MG63 (cell line): ENCODE results near the gene USP48. TPM values are rescaled to one million over a fixed set of nuclear protein-coding genes. Genes with fewer than 3 reads are reported as not detected.

ENCODE experiments used
- DNase-seq: peaks from one replicate; pipeline ENCODE4 v3.0.0-alpha.2; 2020
- H3K27me3 ChIP-seq: fragments of 250-450 bp; sonication (Bioruptor Pico); 2 replicates; pipeline ENCODE4 v1.5.1; 2020; ENCODE audit warnings: mild to moderate bottlenecking, moderate library complexity
- H3K36me3 ChIP-seq: fragments of 250-450 bp; sonication (Bioruptor Pico); 2 replicates; pipeline ENCODE4 v1.5.1; 2020; ENCODE audit warnings: mild to moderate bottlenecking, moderate library complexity
- H3K4me3 ChIP-seq: fragments of 250-450 bp; sonication (Bioruptor Pico); 2 replicates; pipeline ENCODE4 v1.5.1; 2020; ENCODE audit warnings: mild to moderate bottlenecking, moderate library complexity
- H3K9me3 ChIP-seq: fragments of 250-450 bp; sonication (Bioruptor Pico); 2 replicates; pipeline ENCODE4 v1.5.1; 2020; ENCODE audit warnings: mild to moderate bottlenecking, moderate library complexity
- total RNA-seq: library from RNA; depleted of rRNA; stranded (reverse); fragments of >200 nt; shearing (Covaris generic); gene quantifications from 2 replicates; pipeline ENCODE4 v1.2.3, GENCODE V29; 2014; ENCODE audit warnings: low replicate concordance

The USP48 gene
- total RNA-seq, 1 experiment from 2014 or later, result 18.7 TPM

DNA sequence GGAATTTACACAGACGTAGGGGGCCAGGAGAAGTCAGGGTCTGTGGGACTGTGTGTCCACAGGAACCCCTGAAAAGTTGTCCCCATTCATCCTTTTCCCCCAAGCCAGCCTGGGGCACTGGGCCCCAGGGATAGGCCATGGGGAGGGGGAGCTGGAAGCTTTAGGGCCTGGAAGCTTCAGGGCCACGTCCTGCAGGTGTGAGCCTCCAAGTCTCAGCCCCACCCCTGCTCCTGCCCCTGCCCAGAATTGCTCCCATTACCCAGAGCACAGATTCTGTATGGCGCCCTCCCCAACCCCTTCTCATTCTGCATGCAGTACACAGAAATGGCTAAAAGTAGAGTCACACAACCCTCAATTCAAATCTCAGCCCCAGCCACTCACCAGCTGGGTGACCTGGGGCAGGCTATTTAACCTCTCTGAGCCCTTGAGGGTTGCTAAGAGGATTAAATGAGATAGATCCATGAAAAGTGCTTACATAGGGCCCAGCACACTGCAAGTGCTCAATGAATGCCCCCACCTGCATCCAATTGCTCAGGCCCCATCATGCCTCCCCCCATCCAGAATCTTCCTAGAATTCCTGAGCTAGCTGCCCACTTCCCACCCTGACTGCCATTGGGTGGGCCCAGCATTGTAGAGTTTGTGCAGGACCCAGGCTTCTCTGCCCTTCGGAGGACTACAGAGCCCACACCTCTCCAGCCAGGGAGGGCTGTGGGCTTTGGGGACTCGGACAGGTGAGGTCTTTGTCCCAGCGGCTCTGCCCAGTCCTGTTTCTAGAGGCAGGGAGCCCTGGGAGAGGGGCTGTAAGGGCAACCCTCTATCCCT lies 120.3 kb downstream of the USP48 start:
- Histone ChIP-seq H3K9me3 (no peaks in the 10 kb centered on the region), H3K27me3 (peaks cover 12% of the 10 kb centered on the region), H3K36me3 (no peaks in the 10 kb centered on the region), H3K4me3 (no peak overlapping the region)
- no peak for DNase-seq

DNA sequence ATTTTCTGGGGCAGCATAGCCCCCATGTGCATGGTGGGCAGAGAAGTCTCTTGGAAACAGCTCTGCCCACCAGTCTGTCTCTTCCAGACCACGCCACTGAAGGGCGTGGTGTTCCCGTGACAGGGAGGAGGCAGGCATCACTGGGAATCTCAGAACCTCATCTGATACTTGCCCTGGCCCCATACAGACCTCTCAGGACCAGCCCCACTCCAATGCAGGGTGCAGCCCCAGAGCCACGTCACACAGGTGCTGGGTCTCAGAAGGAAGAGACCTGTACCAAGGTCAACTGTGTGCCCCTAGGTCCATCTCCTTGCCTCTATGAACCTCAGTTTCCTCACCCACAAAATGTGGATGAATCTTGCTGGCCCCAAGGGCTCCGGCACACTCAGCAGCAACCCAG lies 121.1 kb downstream of the USP48 start:
- no peaks in the 10 kb centered on the region for H3K36me3 ChIP-seq
- no peaks in the 10 kb centered on the region for H3K9me3 ChIP-seq
- H3K27me3 ChIP-seq, result peaks cover 12% of the 10 kb centered on the region
- no peak for DNase-seq
- no peak overlapping the region for H3K4me3 ChIP-seq

DNA sequence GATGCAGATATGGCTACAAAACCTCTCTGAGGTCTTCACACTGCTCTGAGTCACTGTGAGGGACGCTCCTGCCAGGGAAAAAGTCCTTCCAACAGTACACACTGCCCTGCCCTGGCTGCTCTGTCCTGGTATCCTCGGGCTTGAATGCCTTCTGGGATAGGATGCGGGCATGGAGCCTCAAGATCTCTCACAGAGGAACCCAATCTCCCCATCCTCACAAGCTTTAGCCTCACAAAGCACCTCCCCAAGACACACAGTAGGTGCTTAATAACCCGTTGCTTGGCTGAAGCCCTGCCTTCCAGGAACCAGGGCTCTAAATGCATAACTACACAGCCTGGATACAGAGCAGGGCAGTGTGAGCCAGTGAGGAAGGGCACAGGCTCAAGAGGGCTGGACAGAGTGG lies 123.0 kb downstream of the USP48 start:
- no peak for DNase-seq
- Histone ChIP-seq H3K27me3 (peaks cover 12% of the 10 kb centered on the region), H3K36me3 (no peaks in the 10 kb centered on the region), H3K9me3 (no peaks in the 10 kb centered on the region), H3K4me3 (no peak overlapping the region)

DNA sequence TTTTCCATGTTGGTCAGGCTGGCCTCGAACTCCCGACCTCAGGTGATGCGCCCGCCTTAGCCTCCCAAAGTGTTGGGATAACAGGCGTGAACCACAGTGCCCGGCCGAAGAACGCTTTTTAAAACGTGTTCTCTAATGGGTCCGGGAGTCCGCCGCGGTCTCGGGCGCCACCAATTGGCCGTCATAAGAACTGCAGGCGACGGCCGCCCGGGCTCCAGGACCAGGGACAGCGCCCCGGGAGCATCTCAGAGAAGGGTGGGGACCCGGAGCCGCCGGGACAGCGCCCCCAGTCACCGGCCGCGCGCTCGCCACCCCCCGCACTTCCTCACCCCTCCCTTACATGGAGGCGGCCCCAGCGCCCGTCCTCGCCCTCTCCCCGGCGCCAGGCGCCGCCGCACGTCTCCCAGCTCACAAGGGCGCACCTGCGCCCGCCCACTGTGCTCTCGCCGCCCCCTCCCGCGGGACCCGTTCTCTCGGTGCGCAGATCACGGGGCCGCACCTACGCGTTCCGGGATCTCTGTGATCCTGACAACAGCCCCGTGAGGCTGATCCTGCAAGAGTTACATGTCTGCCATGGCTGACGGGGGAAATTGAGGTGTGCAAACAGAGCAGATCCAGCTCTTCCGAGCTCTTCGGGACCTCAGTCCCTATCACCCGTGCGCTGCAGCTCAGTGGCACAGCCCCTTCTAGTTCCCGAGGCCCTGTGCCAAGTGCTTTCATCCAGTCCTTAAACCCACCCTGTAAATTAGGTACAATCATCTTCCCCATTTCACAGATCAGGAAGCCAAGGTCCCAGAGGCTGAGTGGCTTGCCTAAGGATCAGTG lies 123.6 kb downstream of the USP48 start:
- no peaks in the 10 kb centered on the region for H3K36me3 ChIP-seq
- no peak overlapping the region for H3K4me3 ChIP-seq
- DNase-seq, result peak; percentile 58
- peaks cover 12% of the 10 kb centered on the region for H3K27me3 ChIP-seq
- no peaks in the 10 kb centered on the region for H3K9me3 ChIP-seq

DNA sequence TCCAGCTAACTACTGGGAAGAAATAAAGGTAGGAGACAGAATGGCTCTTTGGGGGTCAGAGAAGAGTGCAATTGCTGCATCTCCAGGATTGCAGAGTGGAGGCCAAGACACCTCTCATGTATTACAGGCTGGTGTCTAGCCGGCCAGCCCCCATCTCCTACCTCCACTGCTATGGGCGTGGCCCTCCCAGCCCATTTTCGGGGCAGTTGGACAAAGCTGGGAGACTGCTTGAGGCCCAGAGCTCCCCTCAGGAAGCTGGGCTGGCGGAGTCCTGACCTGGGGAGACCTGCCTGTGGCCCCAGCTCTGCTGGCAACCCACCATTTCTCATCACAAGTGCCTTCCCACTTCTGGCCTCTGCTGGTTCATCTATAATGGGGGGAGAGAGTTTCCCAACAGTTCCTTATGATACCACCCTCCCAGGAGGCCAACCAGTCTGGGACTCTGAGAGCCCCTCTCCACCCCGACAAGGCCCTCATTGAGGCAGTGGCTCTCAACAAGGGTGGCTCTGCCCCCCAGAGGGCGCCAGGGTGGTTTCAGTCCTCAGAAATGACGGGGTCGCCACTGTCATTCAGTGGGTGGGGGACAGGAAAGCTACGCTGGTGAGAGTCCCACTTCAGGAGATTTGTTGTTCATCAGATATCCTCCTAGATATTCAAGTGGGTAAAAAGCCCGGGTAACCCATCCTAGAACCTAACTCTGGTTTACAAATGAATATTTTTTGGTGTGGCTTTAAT lies 125.3 kb downstream of the USP48 start:
- no peak overlapping the region for H3K4me3 ChIP-seq
- no peak for DNase-seq

DNA sequence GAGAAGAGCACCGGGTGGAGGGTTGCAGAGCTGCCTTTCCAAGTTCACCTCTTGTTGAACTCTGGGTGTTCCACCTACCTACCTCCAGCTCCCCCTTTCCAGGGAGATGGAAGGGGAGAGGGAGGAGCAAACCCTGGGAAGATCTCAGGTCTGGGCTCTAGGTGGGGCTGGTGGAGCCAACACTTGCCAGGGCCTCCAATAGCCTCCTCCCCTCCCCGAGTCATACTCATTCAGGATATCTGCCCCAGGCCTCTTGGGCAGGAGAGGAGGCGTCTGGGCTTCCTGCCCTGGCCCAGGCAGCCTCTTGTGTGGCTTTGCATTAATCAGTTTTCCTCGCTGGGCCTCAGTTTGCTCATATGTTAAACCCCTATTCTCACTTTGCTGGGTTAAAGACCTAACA lies 127.2 kb downstream of the USP48 start:
- peaks cover 12% of the 10 kb centered on the region for H3K27me3 ChIP-seq
- no peaks in the 10 kb centered on the region for H3K9me3 ChIP-seq
- H3K4me3 ChIP-seq, result no peak overlapping the region
- no peaks in the 10 kb centered on the region for H3K36me3 ChIP-seq
- DNase-seq, result peak; percentile 52

More for the DNA sequence above, 125.3 kb downstream of the USP48 start:
- no peaks in the 10 kb centered on the region for H3K9me3 ChIP-seq
- peaks cover 12% of the 10 kb centered on the region for H3K27me3 ChIP-seq
- no peaks in the 10 kb centered on the region for H3K36me3 ChIP-seq

DNA sequence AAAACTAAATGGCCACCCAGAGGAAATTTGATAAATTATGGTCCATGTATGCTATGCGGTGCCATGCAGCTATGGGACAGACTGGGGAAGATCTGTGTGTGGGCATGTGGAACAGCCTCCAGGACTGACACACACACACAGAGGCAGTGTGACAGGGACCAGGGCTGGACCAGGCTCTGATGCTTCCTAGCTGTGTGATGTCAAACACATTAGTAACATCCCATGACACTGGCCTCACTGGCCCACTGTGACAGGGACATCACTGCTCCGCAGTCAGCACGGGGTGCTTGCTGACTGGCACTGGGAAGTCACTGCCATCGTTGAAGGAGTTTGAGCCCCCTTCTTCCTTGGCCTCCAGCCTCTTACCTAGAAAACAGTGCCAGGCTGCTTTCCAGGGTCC lies 127.7 kb downstream of the USP48 start:
- Histone ChIP-seq H3K27me3 (peaks cover 10% of the 10 kb centered on the region), H3K36me3 (no peaks in the 10 kb centered on the region), H3K4me3 (no peak overlapping the region), H3K9me3 (no peaks in the 10 kb centered on the region)
- no peak for DNase-seq

DNA sequence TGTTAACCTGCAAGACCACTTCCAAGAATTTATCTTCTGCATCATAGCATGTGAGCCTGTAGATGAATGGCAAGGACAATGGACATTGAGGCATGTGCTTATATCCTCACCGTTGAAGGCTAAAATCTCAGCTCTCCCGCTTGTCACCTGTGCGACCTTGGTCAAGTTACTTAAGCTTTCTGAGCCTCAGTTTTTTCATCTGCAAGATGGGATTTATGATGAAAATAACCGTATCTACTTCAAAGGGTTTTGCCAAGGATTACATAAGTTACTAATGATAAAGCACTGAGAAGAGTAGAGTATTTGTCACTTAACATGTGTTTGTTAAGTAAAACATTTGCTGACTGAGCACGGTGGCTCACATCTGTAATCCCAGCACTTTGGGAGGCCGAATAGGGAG lies 128.7 kb downstream of the USP48 start:
- Histone ChIP-seq H3K9me3 (no peaks in the 10 kb centered on the region), H3K4me3 (no peak overlapping the region), H3K36me3 (no peaks in the 10 kb centered on the region), H3K27me3 (no peaks in the 10 kb centered on the region; the same call in 1 of the 2 replicates)
- DNase-seq, result no peak

DNA sequence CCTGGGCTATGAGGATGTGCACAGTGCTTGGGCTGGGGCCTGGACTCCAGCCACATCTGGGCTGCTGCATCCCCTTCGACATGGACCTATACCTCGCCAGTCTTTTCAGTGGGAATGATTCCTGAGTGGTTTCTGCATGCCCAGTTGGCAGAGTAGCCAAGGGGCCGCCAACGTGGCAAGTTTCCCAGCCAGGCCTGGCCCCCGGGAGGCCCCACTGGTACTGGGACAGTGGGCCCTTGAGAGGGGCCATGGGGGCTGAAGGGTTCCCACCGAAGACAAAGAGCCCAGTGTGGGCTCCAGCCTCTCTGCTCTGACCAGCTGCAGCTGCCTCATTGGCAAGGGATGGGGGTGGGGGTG lies 129.2 kb downstream of the USP48 start:
- Histone ChIP-seq H3K36me3 (no peaks in the 10 kb centered on the region), H3K4me3 (no peak overlapping the region), H3K9me3 (no peaks in the 10 kb centered on the region), H3K27me3 (no peaks in the 10 kb centered on the region)
- no peak for DNase-seq

DNA sequence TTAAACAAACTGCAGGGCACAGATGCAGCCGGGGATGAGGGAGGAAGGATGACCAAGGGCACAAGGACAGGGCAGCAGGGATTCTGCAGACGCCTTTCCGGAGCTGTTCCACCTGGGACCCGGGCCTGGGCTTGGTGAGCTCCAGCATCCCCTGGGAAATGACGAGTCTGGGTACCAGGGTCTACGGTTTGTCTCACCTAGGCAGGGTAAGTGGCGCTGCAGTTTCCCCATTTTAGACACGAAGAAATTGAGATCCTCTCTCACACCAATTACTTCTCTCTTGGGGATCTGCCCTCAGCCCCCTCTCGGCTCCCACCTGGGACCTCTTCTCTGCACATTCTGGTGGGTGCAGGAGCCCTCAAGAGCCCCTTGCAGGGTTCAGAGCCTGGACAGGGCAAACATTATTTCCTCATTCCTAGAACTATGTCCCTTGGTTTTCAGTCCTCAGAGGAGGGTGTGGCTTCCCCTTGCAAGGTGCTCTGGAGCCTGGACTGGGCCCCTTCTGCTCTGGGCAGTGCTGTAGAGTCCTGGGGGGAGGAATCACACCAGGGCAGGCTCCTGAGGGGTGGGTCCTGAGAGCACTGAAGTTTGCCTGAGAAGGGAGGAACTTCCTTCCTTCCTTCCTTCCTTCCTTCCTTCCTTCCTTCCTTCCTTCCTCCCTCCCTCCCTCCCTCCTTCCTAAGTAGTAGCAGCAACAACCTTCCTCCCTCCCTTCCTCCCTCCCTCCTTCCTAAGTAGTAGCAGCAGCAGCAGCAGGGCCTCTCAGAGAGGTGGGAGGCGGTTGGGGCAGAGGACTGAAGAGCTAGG lies 129.8 kb downstream of the USP48 start:
- no peaks in the 10 kb centered on the region for H3K27me3 ChIP-seq
- no peak for DNase-seq
- H3K36me3 ChIP-seq, result no peaks in the 10 kb centered on the region
- H3K9me3 ChIP-seq, result no peaks in the 10 kb centered on the region
- H3K4me3 ChIP-seq, result no peak overlapping the region

DNA sequence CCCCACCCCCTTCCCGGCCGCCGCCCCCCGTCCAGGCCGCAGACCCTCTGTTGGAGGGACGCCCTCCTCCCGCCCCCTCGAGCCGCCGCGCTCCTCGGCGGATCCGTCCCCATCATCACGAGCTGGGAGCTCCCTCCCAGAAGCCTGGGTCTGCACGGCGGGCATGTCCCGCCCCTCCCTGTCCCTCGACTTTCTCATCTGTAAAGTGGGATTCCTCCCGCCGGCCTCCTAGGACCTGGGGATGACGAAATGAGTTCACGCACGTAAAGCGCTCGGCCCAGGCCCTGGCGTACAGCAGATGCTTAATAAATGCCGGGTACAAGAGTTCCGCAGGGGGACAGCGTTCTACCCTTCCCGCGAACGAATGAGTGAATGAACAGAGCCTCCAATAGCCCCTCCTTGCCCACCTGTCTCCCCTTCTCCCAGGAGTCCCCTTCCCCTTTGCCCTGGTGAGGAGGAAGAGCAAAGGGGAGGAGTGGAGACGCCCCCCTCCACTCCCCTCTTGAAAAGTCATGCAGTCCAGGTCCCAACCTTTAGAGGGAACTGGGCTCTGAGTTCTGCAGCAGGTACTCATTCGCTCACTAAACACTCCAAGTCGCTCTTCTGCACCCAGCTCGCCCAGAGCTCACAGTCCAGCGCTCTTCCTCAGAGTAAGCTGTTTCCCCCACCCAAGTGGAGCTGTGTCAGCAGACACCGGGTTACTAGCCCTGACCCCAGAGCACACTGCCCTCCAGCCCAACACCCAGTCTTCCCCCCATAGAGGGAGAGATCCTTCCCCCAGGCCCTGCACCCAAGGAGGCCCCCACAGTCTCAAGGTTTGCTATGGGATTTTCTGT lies 130.6 kb downstream of the USP48 start:
- Histone ChIP-seq H3K27me3 (no peaks in the 10 kb centered on the region), H3K4me3 (no peak overlapping the region), H3K36me3 (no peaks in the 10 kb centered on the region), H3K9me3 (no peaks in the 10 kb centered on the region)
- no peak for DNase-seq

DNA sequence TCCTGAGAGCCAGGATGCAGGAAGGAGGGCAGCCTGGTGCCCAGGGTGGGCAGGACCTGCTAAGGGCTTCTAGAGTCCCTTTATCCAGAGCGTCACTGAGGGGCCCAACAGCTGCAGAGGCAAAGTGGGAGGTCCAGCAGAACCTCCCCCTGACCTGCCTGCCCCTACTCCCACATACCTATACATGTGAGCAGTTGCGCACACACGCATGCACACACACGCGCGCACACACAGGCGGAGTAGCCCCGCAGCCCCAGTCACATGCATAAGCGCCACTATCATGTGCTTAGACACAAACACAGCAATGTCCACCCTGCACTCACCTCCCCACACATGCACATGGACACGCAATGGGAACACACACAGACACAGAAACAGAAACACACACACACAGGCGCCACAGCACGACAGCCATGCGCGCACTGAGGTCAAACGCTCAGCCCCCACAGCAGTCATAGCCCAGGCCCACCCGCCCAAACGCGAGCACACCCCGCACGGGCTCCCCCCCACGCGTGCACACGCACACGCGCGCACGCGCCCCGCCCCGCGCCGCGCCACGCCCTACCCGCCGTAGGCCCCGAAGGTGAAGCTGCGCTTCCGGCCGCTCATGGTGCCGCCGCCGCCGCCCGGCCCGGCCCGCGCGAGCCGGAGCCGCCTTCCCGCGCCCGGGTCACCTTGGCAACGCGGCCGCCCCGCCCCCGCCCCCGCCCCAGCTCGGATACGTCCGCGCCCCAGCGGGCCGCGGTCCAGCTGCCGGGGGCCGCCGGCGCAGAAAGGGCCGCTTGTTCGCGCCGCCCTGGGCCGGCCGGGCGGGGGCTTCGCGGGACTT lies 131.5 kb downstream of the USP48 start:
- Histone ChIP-seq H3K4me3 (peak overlapping the region; percentile 35), H3K9me3 (no peaks in the 10 kb centered on the region), H3K36me3 (no peaks in the 10 kb centered on the region), H3K27me3 (no peaks in the 10 kb centered on the region)
- DNase-seq, result peak; percentile 45

DNA sequence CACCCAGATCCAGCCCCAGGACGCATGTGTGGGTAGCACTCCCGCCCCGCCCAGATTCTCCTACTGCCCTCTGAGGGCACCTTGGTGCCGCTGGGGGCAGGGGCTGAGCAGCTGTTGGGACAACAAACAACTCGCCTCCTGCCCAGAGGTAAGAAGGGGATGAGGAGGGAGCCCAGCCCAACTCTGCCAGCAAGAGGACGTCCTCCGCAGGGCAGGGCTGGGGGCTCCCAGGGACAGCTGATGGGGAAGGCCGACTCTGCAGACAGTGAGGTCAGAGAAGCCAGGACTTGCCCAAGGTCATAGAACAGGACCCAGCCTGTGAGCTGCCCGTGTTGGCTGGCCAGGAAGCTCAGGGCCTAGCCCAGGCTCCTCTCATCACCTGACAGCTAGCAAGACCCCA lies 132.5 kb downstream of the USP48 start:
- H3K9me3 ChIP-seq, result no peaks in the 10 kb centered on the region
- DNase-seq, result no peak
- no peaks in the 10 kb centered on the region for H3K27me3 ChIP-seq
- H3K4me3 ChIP-seq, result no peak overlapping the region
- H3K36me3 ChIP-seq, result no peaks in the 10 kb centered on the region

DNA sequence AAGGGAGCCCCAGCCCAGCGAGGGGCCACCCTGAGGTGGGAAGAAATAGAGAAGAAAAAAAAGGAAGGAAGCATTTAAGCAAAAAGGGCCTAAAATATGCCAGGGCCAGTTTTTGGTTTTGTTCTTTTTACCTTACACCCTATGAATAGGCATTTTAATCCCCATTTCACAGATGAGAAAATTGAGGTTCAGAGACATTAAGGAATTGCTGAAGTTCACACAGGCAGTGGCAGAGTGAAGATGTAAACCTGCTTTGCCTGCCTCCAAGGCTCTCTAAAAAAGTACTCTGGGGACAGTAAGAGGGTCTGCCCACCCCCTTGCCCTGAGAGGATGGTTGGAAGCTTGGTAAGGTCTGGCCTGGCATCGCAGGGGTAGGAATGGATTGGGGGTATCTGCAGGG lies 133.6 kb downstream of the USP48 start:
- H3K27me3 ChIP-seq, result no peaks in the 10 kb centered on the region

DNA sequence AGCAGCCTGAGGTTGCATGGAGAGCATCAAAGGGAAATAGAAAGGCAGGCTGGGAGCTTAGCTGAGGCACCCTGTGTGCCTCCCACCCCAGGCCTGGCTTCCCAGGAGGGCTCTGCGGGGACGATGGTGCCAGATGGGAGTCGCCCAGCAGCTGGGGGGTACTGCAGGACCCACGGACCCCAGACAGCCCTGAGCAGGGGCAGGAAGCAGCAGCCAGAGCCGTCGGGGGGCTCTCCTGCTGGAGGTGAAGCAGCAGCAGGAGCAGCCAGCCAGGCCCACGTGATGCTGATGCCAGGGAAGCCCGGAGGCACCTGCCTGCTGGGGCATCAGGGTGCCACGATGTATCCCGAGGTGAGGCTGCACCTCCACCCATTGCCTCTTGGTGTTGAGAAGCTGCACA lies 134.2 kb downstream of the USP48 start:
- Histone ChIP-seq H3K27me3 (no peaks in the 10 kb centered on the region), H3K36me3 (no peaks in the 10 kb centered on the region), H3K4me3 (no peak overlapping the region), H3K9me3 (no peaks in the 10 kb centered on the region)
- DNase-seq, result no peak

More for the DNA sequence above, 133.6 kb downstream of the USP48 start:
- H3K4me3 ChIP-seq, result no peak overlapping the region
- no peaks in the 10 kb centered on the region for H3K9me3 ChIP-seq
- DNase-seq, result no peak
- no peaks in the 10 kb centered on the region for H3K36me3 ChIP-seq
